HepG2 (cell line): ENCODE measurements around the gene EEF1AKMT3. TPM values are rescaled to one million over a fixed set of nuclear protein-coding genes. Genes with fewer than 3 reads are reported as not detected.

ENCODE experiments used
- CBX2 ChIP-seq, 2 experiments: fragments of 200-600 bp in 1 of 2; sonication (generic); formaldehyde crosslinking in 1 of 2; IDR thresholded peaks; 2 replicates each; pipeline versions ENCODE4 v1.7.0 to v1.8.1; 2018 to 2022; ENCODE audit warnings: low read depth in 2 of 2, low read length in 1 of 2, mild to moderate bottlenecking in 1 of 2, missing genetic modification reagents in 1 of 2
- CCAR2 ChIP-seq: fragments of 200-400 bp; formaldehyde crosslinking; optimal IDR thresholded peaks from 2 replicates; pipeline ENCODE3; 2018; ENCODE audit warnings: low read depth, mild to moderate bottlenecking, low read length, moderate library complexity
- CREM ChIP-seq, 2 experiments: sonication (generic) in 1 of 2; formaldehyde crosslinking in 1 of 2; IDR thresholded peaks; 2 replicates each; pipeline versions ENCODE4 v1.4.0 to v1.6.1; 2016 to 2020; ENCODE audit warnings: antibody characterized with exemption in 1 of 2, mild to moderate bottlenecking in 1 of 2, missing genetic modification reagents in 1 of 2
- ERF ChIP-seq: IDR thresholded peaks from 2 replicates; pipeline ENCODE4 v1.6.1; 2018; ENCODE audit warnings: missing biosample characterization, missing genetic modification reagents
- FOXP4 ChIP-seq: sonication (generic); formaldehyde crosslinking; IDR thresholded peaks from 2 replicates; pipeline ENCODE4 v1.4.0; 2020; ENCODE audit warnings: missing genetic modification reagents
- HDAC6 ChIP-seq: fragments of 200-600 bp; sonication (generic); IDR thresholded peaks from 2 replicates; pipeline ENCODE4 v1.7.0; 2017; ENCODE audit warnings: mild to moderate bottlenecking, antibody characterized with exemption, low read length, low read depth
- HHEX ChIP-seq: IDR thresholded peaks from 2 replicates; pipeline ENCODE4 v1.6.1; 2016; ENCODE audit warnings: control low read depth
- HNRNPK ChIP-seq: fragments of 200-400 bp; formaldehyde crosslinking; IDR thresholded peaks from 2 replicates; pipeline ENCODE4 v1.6.1; 2018; ENCODE audit warnings: low read length, low read depth, moderate library complexity, mild to moderate bottlenecking; ENCODE audit not compliant: poor library complexity, severe bottlenecking
- MTA1 ChIP-seq: sonication (generic); formaldehyde crosslinking; IDR thresholded peaks from 2 replicates; pipeline ENCODE4 v1.4.0; 2020; ENCODE audit warnings: missing genetic modification reagents, mild to moderate bottlenecking, borderline replicate concordance
- NBN ChIP-seq: fragments of 450-650 bp; conservative IDR thresholded peaks from 2 replicates; pipeline ENCODE4 v1.6.1; 2017
- NFYC ChIP-seq: IDR thresholded peaks from 2 replicates; pipeline ENCODE4 v1.6.1; 2016; ENCODE audit warnings: missing genetic modification reagents, missing compliant biosample characterization
- SATB2 ChIP-seq: sonication (generic); formaldehyde crosslinking; IDR thresholded peaks from 2 replicates; pipeline ENCODE4 v1.5.0; 2020; ENCODE audit warnings: missing genetic modification reagents
- TIGD3 ChIP-seq: sonication (generic); formaldehyde crosslinking; IDR thresholded peaks from 2 replicates; pipeline ENCODE4 v1.5.1; 2020; ENCODE audit warnings: mild to moderate bottlenecking, missing genetic modification reagents, borderline replicate concordance
- ZEB1 ChIP-seq: IDR thresholded peaks from 2 replicates; pipeline ENCODE4 v1.6.1; 2012; ENCODE audit warnings: mild to moderate bottlenecking, low read depth, inconsistent platforms; ENCODE audit not compliant: insufficient replicate concordance
- ZNF224 ChIP-seq: sonication (generic); formaldehyde crosslinking; IDR thresholded peaks from 2 replicates; pipeline ENCODE4 v1.5.0; 2020; ENCODE audit warnings: mild to moderate bottlenecking, missing genetic modification reagents
- ZNF407 ChIP-seq: sonication (generic); formaldehyde crosslinking; IDR thresholded peaks from one replicate; pipeline ENCODE4 v1.5.1; 2020; ENCODE audit warnings: mild to moderate bottlenecking, missing genetic modification reagents; ENCODE audit errors: not compliant biosample characterization
- ZNF615 ChIP-seq: sonication (generic); formaldehyde crosslinking; IDR thresholded peaks from 2 replicates; pipeline ENCODE4 v1.5.0; 2020; ENCODE audit warnings: mild to moderate bottlenecking, missing genetic modification reagents, borderline replicate concordance
- ZNF747 ChIP-seq: sonication (generic); formaldehyde crosslinking; IDR thresholded peaks from 2 replicates; pipeline ENCODE4 v1.8.1; 2023; ENCODE audit warnings: missing genetic modification reagents, mild to moderate bottlenecking, borderline replicate concordance
- polyA plus RNA-seq, 8 experiments: library from polyadenylated mRNA; depleted of rRNA in 3 of 8; stranded (reverse) in 7 of 8; unstranded in 1 of 8; fragments of >200 nt; fragmentation: Illumina TruSeq in 4 of 8; extraction: Trizol in 4 of 8; gene quantifications; 2 replicates each; pipeline versions ENCODE4 v1.2.1 to v1.2.3, GENCODE V29; 2011 to 2016; ENCODE audit warnings: low read depth in 4 of 8, missing spikeins in 1 of 8, mixed read lengths in 1 of 8; ENCODE audit not compliant: insufficient read depth in 1 of 8
- total RNA-seq, 5 experiments: library from RNA; depleted of rRNA; stranded (reverse); fragments of >200 nt; fragmentation: Illumina TruSeq; extraction: Trizol; gene quantifications; 2 replicates each; pipeline ENCODE4 v1.2.3, GENCODE V29; 2016; ENCODE audit warnings: low read depth in 1 of 5

EEF1AKMT3 gene
- total and polyA plus RNA-seq, 2 of the 13 experiments (the other 11 are each of a cell fraction or from before 2014, with no cell fraction given), result 4.7 to 11.4 TPM

- TF ChIP-seq MTA1 (CRISPR knock-in tag), result no peak
- TF ChIP-seq NBN, result no peak
- TF ChIP-seq HDAC6, result no peak
- peak; percentile 98 for TF ChIP-seq CREM (IDR thresholded peaks at IDR 0.05)
- TF ChIP-seq CREM (CRISPR knock-in tag; IDR thresholded peaks at IDR 0.05), result peak; percentile 81
- TF ChIP-seq NFYC (CRISPR knock-in tag), result peak; percentile 15; the same call in 1 of the 2 replicates
- no peak for TF ChIP-seq SATB2 (CRISPR knock-in tag)
- TF ChIP-seq ZNF224, result peak; percentile 83; the same call in 1 of the 2 replicates
- TF ChIP-seq ZEB1, result peak; percentile 13
- TF ChIP-seq ZNF407 (CRISPR knock-in tag), result peak; percentile 79
- peak; percentile 52 for TF ChIP-seq ERF (CRISPR knock-in tag)
- TF ChIP-seq CCAR2, result no peak
- TF ChIP-seq HNRNPK, result no peak
- TF ChIP-seq ZNF747 (CRISPR knock-in tag), result peak; percentile 71; the same call in 1 of the 2 replicates
- no peak for TF ChIP-seq HHEX (CRISPR knock-in tag)
- TF ChIP-seq ZNF615 (CRISPR knock-in tag), result no peak
- TF ChIP-seq CBX2 (IDR thresholded peaks at IDR 0.05; ENCODE audit: low read depth, low read length), result no peak
- TF ChIP-seq CBX2 (CRISPR knock-in tag; IDR thresholded peaks at IDR 0.05; ENCODE audit: low read depth), result 0 out of 2 replicates have a peak, but pooled peaks have one; percentile 58
- TF ChIP-seq TIGD3, result no peak
- peak; percentile 54; the same call in 1 of the 2 replicates for TF ChIP-seq FOXP4 (CRISPR knock-in tag)
Measured at GRCh38 chr12:57771873-57772428, 463 bp upstream of the EEF1AKMT3 start, which contains the start of gene METTL1 (continued).
